H1 (cell line): ENCODE results near the gene UNC5B. TPM values are rescaled to one million over a fixed set of nuclear protein-coding genes. Genes with fewer than 3 reads are reported as not detected.
A peak's percentile ranks its signal among the peaks of the same experiment; 100 is the strongest.

ENCODE experiments used
- BRCA1 ChIP-seq: IDR thresholded peaks from 2 replicates; pipeline ENCODE4 v1.6.1; 2012; ENCODE audit warnings: low read depth, low read length, improper control_type of control experiment
- CHD7 ChIP-seq: fragments of 300-600 bp; sonication (generic); IDR thresholded peaks from 2 replicates; pipeline ENCODE4 v1.7.1; 2012; ENCODE audit warnings: low read length, moderate library complexity, mild to moderate bottlenecking, inconsistent platforms; ENCODE audit not compliant: insufficient replicate concordance
- E2F6 ChIP-seq: IDR thresholded peaks from 2 replicates; pipeline ENCODE4 v1.6.1; 2012; ENCODE audit warnings: inconsistent platforms
- EP300 ChIP-seq, 2 experiments: IDR thresholded peaks; 1 replicate in 1 of 2; 2 replicates in 1 of 2; pipeline ENCODE4 v1.6.1; 2011 to 2012; ENCODE audit warnings: low read depth in 2 of 2, low read length in 2 of 2, mild to moderate bottlenecking in 2 of 2, borderline replicate concordance in 1 of 2, inconsistent platforms in 1 of 2, moderate library complexity in 1 of 2
- KDM1A ChIP-seq: fragments of 200-600, 300-600 bp; sonication (generic); IDR thresholded peaks from 2 replicates; pipeline ENCODE4 v1.7.1; 2016; ENCODE audit warnings: mild to moderate bottlenecking, low read length, borderline replicate concordance
- KDM5A ChIP-seq: fragments of 200-600 bp; IDR thresholded peaks from 2 replicates; pipeline ENCODE4 v1.7.1; 2012; ENCODE audit warnings: mild to moderate bottlenecking, low read length, inconsistent platforms, mixed read lengths
- MAX ChIP-seq: IDR thresholded peaks from 2 replicates; pipeline ENCODE4 v1.6.1; 2012; ENCODE audit warnings: inconsistent platforms
- RXRA ChIP-seq: IDR thresholded peaks from 2 replicates; pipeline ENCODE4 v1.6.1; 2011; ENCODE audit warnings: low read depth, mild to moderate bottlenecking, low read length, moderate library complexity; ENCODE audit not compliant: insufficient read depth
- polyA plus RNA-seq, 7 experiments: library from polyadenylated mRNA; depleted of rRNA in 3 of 7; stranded (reverse) in 5 of 7; unstranded in 2 of 7; fragments of >200 nt in 5 of 7; fragments of 200-250 nt in 2 of 7; gene quantifications; 1 replicate in 5 of 7; 2 replicates in 1 of 7; 4 replicates in 1 of 7; pipeline versions ENCODE4 v1.2.1 to v1.2.3, GENCODE V29; 2011 to 2013; ENCODE audit warnings: missing spikeins in 2 of 7, mixed read lengths in 2 of 7
- total RNA-seq: library from RNA; stranded (reverse); fragmentation: NEBNext Ultra II Directional; extraction: Animal tissue kit (Norgen Biotek cat#: 25700); gene quantifications from 2 replicates; pipeline ENCODE4 v1.2.1, GENCODE V29; 2021

UNC5B gene
- total and polyA plus RNA-seq, 2 of the 8 experiments (the other 6 are each of a cell fraction or from before 2014, with no cell fraction given) = 27.9 to 31.8 TPM

GRCh38 chr10:71342573-71343391, 130.4 kb downstream of the UNC5B start (continued):
- TF ChIP-seq CHD7 = no peak
- no peak for TF ChIP-seq BRCA1
- TF ChIP-seq KDM5A = no peak
- TF ChIP-seq KDM1A = 0 out of 2 replicates have a peak, but pooled peaks have one; percentile 45
- no peak for TF ChIP-seq E2F6
- no peak for TF ChIP-seq RXRA
- TF ChIP-seq MAX = no peak
- no peak for TF ChIP-seq EP300 (IDR thresholded peaks at IDR 0.05; ENCODE audit: borderline replicate concordance in 1 of 2, low read depth in 2 of 2, low read length in 2 of 2)
- TF ChIP-seq, all 59 proteins: peak for 1
